ENCODE results near the gene ZNF329. TPM values are rescaled to one million over a fixed set of nuclear protein-coding genes. Genes with fewer than 3 reads are reported as not detected.
A peak's percentile ranks its signal among the peaks of the same experiment; 100 is the strongest.

ZNF329 gene
- polyA plus RNA-seq (2012; ENCODE audit: missing spikeins), result 1.9 TPM

DNA sequence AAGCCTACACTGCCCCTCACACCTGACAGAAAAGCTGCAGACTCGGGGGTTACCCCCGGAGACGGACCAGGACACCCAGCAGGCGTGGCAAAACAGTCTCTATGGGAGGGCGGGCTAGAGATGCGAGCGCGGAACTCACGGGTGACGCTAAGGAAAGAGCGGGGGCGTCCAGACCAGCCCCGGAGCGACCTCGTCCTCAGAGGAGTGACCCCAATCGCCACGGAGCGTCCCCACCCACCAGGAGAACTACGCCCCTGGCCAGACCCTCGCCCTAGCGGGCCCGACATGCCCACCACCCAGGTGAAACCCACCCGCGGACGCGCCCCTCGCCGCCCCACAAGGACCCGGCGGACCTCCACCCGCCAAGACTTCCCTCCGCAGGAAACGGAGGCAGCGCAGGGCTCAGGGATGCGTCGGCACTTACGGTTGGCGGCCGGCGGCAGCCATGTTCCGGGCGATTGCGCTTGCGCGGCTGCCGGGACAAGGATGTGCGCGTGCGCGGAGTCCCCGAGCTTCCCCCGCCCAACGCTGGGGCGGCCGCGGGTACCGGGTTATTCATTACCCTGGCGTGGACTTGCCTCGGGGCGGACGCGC lies at the start of gene ZNF329:
ZNF329 (minus strand) TSS at position 462 of the 594 bp plus-strand sequence. CDS start 21,286 bp downstream, outside the sequence.
- peak; percentile 81 for FAIRE-seq
- DNase-seq (ENCODE audit: insufficient read length), result peak; percentile 68
- peak; percentile 56; the same call in 1 of the 2 replicates for TF ChIP-seq POLR2AphosphoS5 (IDR thresholded peaks at IDR 0.05; ENCODE audit: low read depth, low read length)
- 0 out of 2 replicates have a peak, but pooled peaks have one; percentile 8 for TF ChIP-seq TAF1 (IDR thresholded peaks at IDR 0.05; ENCODE audit: borderline replicate concordance, low read depth, low read length)
- TF ChIP-seq POLR2A (IDR thresholded peaks at IDR 0.05; ENCODE audit: low read depth, low read length), result peak; percentile 80; the same call in 1 of the 2 replicates

DNA sequence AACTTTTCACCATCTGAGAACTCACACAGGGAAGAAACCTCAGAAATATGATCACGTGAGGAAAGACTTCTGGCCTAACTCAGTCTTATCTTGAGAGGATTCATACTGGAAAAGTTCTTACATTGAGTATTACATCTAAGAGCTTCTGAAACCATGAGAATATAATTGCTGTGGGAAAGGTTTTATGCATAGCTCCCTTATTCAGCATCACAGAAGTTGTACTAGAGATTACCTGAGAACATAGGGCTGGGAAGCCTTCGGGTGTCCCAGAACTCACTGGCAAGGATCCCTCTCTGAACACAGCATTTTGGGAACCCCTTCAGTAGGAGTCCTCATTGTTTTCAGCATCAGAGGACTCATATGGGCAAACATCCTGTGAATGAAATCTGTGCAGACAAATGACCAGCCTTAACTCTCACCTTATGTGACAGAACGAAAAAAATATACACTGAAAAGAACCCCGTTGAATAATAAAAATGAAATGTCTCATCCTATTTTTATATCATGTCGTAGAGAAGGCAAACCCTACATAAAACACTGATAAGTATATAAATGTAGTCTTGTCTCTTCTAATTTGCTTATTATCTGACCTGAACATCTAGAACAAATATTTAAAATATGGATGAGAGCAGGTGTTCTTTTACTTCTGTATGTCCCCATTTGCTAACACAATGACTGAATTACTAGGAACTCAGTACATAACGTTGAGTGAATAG lies 46.5 kb upstream of the ZNF329 start:
- TF ChIP-seq TAF1 (IDR thresholded peaks at IDR 0.05; ENCODE audit: borderline replicate concordance, low read depth, low read length) (no peak), POLR2AphosphoS5 (IDR thresholded peaks at IDR 0.05; ENCODE audit: low read depth, low read length) (no peak), POLR2A (IDR thresholded peaks at IDR 0.05; ENCODE audit: low read depth, low read length) (no peak)
- DNase-seq (ENCODE audit: insufficient read length) (no peak), FAIRE-seq (no peak)

DNA sequence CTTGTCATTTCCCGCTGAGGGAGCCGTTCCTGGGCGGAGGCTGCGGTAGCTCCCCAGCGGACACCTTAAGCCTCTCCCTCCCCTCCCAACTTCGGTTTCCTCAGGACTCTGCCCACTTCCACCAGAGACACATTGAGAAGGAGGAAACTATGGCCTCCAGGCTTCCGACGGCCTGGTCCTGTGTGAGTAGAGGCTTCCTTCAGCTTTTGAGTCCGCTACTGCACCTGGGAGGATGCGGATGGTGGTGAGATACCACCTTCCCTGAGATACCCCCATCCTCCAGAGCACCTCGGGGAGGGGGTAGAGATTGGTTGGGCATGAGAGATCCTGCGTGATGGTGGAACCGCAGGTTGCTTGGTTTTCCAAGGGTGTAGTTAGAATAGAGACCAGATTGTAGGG lies 33.2 kb upstream of the ZNF329 start:
- no peak for DNase-seq (ENCODE audit: insufficient read length)

DNA sequence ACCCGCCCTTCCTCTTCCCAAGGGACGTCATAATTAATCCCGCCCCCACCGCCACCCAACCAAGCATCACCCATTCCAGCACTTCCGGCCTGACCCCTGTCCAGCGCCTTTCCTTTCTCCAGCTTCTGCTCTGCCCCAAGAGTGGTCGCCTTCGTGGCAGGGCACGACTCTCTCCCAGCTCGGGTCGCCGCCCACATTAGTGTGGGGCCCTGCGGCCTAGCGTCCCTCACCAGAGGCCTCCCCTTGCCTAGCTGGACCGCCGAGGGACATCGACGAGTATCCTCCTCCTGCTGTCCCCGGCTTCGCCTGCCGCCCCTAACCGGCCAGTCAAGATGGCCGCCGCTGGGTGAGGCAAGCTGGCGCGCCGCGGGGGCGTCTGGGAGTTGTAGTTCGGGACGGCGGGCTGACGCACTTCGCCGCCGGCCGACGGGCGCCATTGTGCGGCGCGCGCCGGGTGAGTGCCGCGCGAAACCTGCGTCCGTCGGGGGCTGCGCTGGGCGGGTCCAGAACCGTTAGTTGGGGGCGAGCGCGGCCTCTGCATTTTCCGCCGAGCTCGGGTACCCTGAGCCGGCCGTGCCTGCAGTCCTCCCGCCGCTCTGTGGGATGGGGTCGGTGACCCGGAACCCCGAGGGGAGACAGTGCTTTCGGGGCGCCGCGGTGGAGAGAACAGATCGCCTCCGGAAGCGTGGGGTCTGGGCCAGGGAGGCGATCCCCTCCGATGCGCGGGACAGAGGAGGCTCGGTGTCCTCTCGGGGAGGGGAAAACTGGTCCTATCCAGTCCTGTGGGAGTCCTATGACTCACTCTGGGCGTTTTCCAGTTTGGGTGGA lies 32.6 kb upstream of the ZNF329 start, which contains the start of gene ZNF274:
ZNF274 (plus strand) TSS at position 73 of the 828 bp plus-strand sequence. CDS start 905 bp downstream, outside the sequence.
- DNase-seq (ENCODE audit: insufficient read length) (peak; percentile 94), FAIRE-seq (peak; percentile 99)
- TF ChIP-seq TAF1 (IDR thresholded peaks at IDR 0.05; ENCODE audit: borderline replicate concordance, low read depth, low read length) (0 out of 2 replicates have a peak, but pooled peaks have one; percentile 24), POLR2AphosphoS5 (IDR thresholded peaks at IDR 0.05; ENCODE audit: low read depth, low read length) (peak; percentile 74; the same call in 1 of the 2 replicates), POLR2A (IDR thresholded peaks at IDR 0.05; ENCODE audit: low read depth, low read length) (peak; percentile 90)

More for the DNA sequence above, 33.2 kb upstream of the ZNF329 start:
- TF ChIP-seq POLR2AphosphoS5 (IDR thresholded peaks at IDR 0.05; ENCODE audit: low read depth, low read length) (no peak), TAF1 (IDR thresholded peaks at IDR 0.05; ENCODE audit: borderline replicate concordance, low read depth, low read length) (no peak), POLR2A (IDR thresholded peaks at IDR 0.05; ENCODE audit: low read depth, low read length) (no peak)
- no peak for FAIRE-seq

DNA sequence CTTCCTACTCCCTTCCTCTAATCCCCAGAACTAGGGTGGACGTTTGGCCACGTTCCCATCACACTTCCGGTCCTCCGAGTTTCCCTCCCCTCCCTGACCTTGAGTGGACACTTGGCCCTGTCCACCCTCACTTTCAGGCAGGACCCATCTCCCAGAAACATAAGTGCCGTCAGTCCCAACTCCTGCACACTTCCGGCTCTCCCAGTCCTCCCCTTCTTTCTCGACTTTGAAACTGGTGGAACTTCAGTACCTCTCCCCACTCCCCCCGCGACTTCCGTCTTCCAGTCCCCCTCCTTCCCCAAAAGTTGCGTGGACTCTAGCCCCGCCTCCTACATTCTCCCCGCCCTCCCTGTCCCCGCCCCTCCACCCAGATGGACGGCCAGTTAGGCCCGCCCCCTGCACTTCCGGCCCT lies 32.0 kb upstream of the ZNF329 start:
- FAIRE-seq (no peak), DNase-seq (ENCODE audit: insufficient read length) (peak; percentile 83)
- no peak for TF ChIP-seq POLR2A (IDR thresholded peaks at IDR 0.05; ENCODE audit: low read depth, low read length)
- no peak for TF ChIP-seq TAF1 (IDR thresholded peaks at IDR 0.05; ENCODE audit: borderline replicate concordance, low read depth, low read length)
- TF ChIP-seq POLR2AphosphoS5 (IDR thresholded peaks at IDR 0.05; ENCODE audit: low read depth, low read length), result no peak

- DNase-seq (ENCODE audit: insufficient read length) (no peak), FAIRE-seq (peak; percentile 56)
- TF ChIP-seq POLR2A (IDR thresholded peaks at IDR 0.05; ENCODE audit: low read depth, low read length) (no peak), TAF1 (IDR thresholded peaks at IDR 0.05; ENCODE audit: borderline replicate concordance, low read depth, low read length) (no peak), POLR2AphosphoS5 (IDR thresholded peaks at IDR 0.05; ENCODE audit: low read depth, low read length) (no peak)
Observed at GRCh38 chr19:58181902-58182576, 31.4 kb upstream of the ZNF329 start.

DNA sequence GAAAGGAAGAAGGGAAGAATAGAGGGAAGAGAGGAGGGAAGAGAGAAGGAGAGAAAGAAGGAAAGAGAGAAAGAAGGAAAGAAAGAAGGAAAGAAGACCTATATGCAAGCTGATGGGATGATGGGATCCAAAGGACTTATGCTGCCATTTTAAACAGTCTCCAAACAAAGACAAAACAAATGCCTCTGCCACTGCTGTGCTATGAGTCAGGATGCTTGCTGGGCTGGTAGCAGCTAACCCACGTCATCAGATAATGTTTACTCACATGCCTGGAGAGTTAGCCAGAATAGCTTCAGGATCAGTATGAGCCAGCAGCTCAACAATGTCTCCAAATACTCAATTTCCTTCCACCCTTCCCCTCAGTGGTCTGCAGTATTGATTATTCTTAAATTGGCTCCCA lies 20.3 kb upstream of the ZNF329 start:
- DNase-seq (ENCODE audit: insufficient read length) (no peak), FAIRE-seq (no peak)
- TF ChIP-seq TAF1 (IDR thresholded peaks at IDR 0.05; ENCODE audit: borderline replicate concordance, low read depth, low read length) (no peak), POLR2AphosphoS5 (IDR thresholded peaks at IDR 0.05; ENCODE audit: low read depth, low read length) (no peak), POLR2A (IDR thresholded peaks at IDR 0.05; ENCODE audit: low read depth, low read length) (no peak)

- FAIRE-seq, result no peak
Observed at GRCh38 chr19:58166708-58167280, 16.2 kb upstream of the ZNF329 start.

DNA sequence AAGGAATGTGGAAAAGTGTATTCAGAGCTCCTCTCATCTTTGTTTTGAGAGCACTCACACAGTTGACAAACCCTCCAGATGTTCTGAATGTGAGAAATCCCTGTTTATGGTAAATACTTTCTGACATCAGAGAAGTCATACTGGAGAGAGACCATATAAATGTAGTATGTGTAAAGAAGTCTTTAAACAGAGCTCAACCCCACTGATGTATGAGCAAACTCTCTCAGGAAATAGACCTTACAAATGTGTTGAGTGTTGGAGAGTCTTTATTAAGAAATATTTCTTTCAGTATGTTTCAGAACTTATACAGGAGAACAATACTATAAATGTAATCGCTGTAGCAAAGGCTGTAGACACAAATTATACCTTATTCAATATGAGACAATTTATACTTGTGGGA lies 15.7 kb upstream of the ZNF329 start:
- TF ChIP-seq TAF1 (IDR thresholded peaks at IDR 0.05; ENCODE audit: borderline replicate concordance, low read depth, low read length) (no peak), POLR2AphosphoS5 (IDR thresholded peaks at IDR 0.05; ENCODE audit: low read depth, low read length) (no peak), POLR2A (IDR thresholded peaks at IDR 0.05; ENCODE audit: low read depth, low read length) (no peak)
- DNase-seq (ENCODE audit: insufficient read length), result no peak
- FAIRE-seq, result no peak

More at GRCh38 chr19:58166708-58167280, 16.2 kb upstream of the ZNF329 start:
- TF ChIP-seq POLR2AphosphoS5 (IDR thresholded peaks at IDR 0.05; ENCODE audit: low read depth, low read length) (no peak), TAF1 (IDR thresholded peaks at IDR 0.05; ENCODE audit: borderline replicate concordance, low read depth, low read length) (no peak), POLR2A (IDR thresholded peaks at IDR 0.05; ENCODE audit: low read depth, low read length) (no peak)
- no peak for DNase-seq (ENCODE audit: insufficient read length)

DNA sequence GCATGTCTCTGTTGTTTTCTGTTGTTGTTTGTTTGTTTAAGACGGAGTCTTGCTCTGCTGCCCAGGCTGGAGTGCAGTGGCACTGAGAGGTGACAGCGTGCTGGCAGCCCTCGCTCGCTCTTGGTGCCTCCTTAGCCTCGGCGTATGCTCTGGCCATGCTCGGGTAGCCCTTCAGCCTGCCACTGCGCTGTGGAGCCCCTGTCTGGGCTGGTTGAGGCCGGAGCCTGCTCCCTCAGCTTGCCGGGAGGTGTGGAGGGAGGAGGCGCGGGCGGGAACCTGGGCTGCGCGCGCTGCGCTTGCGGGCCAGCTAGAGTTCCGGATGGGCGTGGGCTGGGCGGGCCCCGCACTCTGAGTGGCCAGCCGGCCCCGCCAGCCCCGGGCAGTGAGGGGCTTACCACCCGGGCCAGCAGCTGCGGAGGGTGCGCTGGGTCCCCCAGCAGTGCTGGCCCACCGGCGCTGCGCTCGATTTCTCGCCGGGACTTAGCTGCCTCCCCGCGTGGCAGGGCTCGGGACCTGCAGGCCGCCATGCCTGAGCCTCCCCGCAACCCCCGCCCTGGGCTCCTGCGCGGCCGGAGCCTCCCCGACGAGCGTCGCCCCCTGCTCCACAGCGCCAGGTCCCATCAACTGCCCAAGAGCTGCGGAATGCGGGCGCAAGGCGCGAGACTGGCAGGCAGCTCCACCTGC lies 6.6 kb upstream of the ZNF329 start:
- TF ChIP-seq POLR2AphosphoS5 (IDR thresholded peaks at IDR 0.05; ENCODE audit: low read depth, low read length) (no peak), POLR2A (IDR thresholded peaks at IDR 0.05; ENCODE audit: low read depth, low read length) (no peak), TAF1 (IDR thresholded peaks at IDR 0.05; ENCODE audit: borderline replicate concordance, low read depth, low read length) (no peak)
- FAIRE-seq (no peak), DNase-seq (ENCODE audit: insufficient read length) (no peak)
